HPDE6-E6E7 (cell line): Measurements from ENCODE around the gene FOXK1.
"Not testable (repeated sequence)": the region's sequence is repeated elsewhere in the genome, so short reads cannot be mapped to it uniquely, and the experiment has no call there.

Source experiments
- DNase-seq: peaks from one replicate; pipeline ENCODE4 v3.0.0; 2011; ENCODE audit warnings: missing footprints; ENCODE audit errors: extremely low spot score

Gene FOXK1

DNA sequence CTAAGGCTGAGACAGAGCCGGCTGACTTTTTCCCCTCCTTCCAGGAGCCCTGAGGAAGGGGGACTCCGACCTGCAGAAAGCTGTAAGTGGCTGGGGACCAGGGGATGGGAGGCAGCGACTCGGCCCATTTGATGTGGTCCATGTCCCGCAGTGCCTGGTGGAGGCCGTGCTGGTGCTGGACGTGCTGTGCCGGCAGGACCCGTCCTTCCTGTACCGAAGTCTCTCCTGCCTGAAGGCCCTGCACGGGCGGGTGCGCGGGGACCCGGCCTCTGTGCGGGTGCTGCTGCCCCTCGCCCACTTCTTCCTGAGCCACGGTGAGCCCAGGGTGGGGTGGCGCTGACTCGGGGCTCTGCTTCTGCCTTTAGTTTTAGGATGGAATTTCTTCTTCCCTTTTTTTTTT, 103.3 kb downstream of the FOXK1 start:
- DNase-seq, result no peak

GRCh38 chr7:4786015-4786414, 103.9 kb downstream of the FOXK1 start:
- DNase-seq, result no peak

GRCh38 chr7:4787541-4787940, 105.4 kb downstream of the FOXK1 start:
- no peak for DNase-seq

DNA sequence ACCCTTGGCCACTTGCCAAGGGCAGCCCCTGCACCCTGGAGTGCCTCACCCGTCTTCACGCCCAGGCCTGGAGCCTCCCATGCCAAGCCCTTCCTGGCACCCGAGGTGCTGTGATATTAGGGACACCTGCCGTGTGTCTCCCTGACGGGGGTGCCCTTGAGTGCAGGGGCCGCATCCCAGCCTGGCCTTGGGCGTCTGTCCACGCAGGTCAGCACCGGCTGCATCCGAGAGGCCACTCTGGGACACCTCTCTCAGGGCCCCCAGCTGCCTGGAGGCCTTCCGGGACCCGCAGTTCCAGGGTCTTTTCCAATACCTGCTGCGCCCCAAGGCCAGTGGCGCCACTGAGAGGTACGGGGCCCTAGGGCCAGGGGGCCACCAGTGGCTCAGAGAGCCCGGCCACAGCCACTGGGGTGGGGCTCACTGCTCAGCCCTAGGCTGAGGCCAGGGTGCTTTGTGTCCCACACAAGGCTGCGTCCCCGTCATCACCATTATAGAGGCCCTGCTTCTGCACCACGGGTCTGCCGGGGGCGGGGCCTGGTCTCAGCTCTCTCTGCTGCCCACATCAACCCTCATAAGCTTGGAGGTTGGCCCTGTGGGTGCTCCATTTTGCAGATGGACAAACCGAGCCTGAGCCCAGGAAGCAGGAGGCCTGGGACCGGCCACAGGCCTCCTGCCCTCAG, 106.0 kb downstream of the FOXK1 start:
- DNase-seq, result no peak

DNA sequence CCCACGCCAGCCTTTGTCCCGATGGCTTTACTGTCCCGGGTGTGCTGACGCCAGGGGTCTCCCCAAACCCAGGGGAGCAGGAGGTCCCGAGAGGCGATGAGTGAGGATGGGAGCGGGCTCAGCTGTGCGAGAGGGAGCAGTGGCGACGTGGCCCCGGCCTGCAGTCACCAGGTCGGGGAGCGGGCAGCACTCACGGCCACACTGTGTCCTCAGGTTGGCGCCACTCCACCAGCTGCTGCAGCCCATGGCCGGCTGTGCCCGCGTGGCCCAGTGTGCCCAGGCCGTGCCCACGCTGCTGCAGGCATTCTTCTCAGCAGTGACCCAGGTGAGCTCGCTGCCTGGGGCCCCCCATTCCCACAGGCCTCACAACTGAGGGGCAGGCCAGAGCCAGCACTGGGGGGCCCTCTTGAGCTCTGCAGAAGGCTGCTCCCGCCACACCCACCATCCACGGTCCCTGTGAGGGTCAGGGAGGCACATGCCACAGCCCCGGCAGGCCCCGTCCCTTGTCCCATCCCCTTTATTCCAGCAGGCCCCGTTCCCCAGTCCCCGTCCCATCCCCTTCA, 106.6 kb downstream of the FOXK1 start:
- no peak for DNase-seq

GRCh38 chr7:4789194-4790077, 107.3 kb downstream of the FOXK1 start:
- DNase-seq, result no peak

- DNase-seq, result no peak
Observed at GRCh38 chr7:4790078-4790465, 108.0 kb downstream of the FOXK1 start.

DNA sequence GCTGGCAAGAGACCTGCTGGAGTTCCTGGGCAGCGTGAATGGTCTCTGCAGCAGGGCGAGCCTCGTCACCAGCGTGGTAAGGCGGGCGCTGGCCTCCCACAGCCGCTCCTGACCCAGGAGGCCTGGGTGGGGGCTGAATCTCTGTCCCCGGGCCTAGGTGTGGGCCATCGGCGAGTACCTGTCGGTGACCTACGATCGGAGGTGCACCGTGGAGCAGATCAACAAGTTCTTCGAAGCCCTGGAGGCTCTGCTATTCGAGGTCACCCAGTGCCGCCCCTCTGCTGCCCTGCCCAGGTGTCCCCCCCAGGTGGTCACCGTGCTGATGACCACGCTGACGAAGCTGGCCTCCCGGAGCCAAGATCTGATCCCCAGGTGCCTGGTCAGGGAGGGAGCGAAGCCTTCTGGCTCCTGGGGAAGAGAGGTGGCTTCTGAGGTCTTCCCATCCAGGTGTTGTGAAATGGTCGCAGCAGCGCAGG, 108.5 kb downstream of the FOXK1 start:
- DNase-seq, result no peak

GRCh38 chr7:4791101-4791737, 109.1 kb downstream of the FOXK1 start:
- DNase-seq, result no peak

DNA sequence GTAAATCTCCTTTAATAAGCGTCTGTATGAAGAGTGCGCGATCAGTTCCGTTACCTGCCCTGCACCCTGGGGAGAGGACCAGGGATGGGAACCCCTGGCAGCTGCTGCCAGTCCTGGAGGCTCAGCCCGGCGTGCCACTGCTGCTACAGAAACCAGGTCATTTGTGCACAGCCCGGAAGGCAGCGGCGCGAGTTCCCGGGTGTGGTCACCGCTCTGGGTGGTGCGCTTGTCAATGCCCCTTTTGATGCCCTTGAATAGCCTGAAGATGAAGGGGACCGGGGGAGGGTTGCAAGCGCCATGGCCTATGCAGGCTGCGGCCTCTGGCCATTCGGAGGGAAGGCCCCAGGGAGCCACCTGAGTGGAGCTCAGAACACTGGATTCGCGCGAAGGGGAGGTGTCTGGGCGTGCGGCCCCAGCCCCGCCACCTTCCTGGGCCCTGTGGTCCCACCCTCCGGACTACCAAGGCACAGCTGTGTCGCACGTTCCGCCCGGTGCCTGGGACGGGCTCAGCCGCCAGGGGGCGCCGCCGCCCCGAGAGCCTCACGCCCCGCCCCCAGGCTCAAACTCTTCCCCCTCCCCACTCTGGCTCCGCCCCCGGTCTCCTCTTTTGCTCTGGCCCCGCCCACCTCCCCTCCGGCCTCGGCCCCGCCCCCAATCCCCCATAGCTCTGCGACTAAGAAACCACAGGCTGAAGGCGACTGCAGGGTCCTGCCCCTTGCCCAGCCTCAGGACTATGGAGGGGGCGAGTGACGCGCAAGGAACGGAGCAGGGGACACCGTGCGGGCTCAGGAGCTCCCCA, 109.8 kb downstream of the FOXK1 start:
- no peak for DNase-seq

- no peak for DNase-seq
Observed at GRCh38 chr7:4792537-4793126, 110.5 kb downstream of the FOXK1 start.

DNA sequence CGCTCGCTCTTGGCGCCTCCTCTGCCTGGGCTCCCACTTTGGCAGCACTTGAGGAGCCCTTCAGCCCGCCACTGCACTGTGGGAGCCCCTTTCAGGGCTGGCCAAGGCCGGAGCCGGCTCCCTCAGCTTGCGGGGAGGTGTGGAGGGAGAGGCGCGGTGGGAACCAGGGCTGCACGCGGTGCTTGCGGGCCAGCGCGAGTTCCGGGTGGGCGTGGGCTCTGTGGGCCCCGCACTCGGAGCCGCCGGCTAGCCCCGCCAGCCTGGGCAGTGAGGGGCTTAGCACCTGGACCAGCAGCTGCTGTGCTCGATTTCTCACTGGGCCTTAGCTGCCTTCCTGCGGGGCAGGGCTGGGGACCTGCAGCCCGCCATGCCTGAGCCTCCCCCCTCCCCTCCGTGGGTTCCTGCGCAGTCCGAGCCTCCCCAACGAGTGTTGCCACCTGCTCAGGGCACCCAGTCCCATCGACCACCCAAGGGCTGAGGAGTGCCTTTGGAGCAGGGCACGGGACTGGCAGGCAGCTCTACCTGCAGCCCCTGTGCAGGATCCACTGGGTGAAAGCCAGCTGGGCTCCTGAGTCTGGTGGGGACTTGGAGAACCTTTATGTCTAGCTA, 111.4 kb downstream of the FOXK1 start:
- DNase-seq, result not testable (repeated sequence)

DNA sequence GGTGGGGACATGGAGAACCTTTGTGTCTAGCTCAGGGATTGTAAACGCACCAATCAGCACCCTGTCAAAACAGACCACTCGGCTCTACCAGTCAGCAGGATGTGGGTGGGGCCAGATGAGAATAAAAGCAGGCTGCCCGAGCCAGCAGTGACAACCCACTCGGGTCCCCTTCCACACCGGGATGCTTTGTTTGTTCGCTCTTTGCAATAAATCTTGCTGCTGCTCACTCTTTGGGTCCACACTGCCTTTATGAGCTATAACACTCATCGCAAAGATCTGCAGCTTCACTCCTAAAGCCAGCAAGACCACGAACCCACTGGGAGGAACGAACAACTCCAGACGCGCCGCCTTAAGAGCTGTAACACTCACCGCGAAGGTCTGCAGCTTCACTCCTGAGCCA, 112.1 kb downstream of the FOXK1 start:
- DNase-seq, result not testable (repeated sequence)

DNA sequence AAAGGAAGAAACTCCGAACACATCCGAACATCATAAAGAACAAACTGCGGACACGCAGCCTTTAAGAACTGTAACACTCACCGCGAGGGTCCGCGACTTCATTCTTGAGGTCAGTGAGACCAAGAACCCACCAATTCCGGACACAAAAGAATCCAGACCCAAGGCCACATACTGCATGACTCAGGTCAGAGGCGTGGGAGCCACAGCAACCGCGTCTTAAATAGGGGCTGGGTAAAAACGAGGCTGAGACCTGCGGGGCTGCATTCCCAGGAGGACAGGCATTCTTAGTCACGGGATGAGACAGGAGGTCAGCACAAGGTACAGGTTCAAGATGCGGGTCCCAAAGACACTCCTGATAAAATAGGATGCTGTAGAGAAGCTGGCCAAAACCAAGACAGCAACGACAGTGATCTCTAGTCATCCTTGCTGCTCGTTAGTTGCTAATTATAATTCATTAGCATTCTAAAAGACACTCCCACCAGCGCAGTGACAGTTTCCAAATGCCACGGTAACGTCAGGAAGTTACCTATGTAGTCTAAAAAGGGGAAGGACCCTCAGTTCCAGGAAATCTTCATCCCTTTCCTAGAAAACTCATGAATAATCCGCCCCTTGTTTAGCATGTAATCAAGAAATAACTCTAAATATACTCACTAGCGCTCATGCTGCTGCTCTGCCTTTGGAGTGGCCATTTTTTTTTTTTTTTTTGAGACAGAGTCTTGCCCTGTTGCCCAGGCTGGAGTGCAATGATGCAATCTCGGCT, 112.7 kb downstream of the FOXK1 start:
- no peak for DNase-seq

DNA sequence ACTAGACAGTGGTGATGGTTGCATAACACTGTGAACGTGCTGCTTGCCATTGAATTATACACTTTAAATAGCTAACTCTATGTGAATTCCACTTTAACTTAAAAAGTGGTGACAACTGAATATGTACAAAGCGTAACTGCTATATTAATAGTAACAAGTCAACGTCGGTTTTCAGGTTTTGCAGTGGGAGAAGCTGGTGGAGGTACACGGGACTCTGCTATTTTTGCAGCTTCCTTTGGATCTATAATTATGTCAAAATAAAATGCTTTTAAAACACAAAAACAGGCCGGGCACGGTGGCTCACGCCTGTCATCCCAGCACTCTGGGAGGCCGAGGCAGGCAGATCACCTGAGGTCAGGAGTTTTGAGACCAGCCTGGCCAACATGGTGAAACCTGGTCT, 114.4 kb downstream of the FOXK1 start:
- no peak for DNase-seq

DNA sequence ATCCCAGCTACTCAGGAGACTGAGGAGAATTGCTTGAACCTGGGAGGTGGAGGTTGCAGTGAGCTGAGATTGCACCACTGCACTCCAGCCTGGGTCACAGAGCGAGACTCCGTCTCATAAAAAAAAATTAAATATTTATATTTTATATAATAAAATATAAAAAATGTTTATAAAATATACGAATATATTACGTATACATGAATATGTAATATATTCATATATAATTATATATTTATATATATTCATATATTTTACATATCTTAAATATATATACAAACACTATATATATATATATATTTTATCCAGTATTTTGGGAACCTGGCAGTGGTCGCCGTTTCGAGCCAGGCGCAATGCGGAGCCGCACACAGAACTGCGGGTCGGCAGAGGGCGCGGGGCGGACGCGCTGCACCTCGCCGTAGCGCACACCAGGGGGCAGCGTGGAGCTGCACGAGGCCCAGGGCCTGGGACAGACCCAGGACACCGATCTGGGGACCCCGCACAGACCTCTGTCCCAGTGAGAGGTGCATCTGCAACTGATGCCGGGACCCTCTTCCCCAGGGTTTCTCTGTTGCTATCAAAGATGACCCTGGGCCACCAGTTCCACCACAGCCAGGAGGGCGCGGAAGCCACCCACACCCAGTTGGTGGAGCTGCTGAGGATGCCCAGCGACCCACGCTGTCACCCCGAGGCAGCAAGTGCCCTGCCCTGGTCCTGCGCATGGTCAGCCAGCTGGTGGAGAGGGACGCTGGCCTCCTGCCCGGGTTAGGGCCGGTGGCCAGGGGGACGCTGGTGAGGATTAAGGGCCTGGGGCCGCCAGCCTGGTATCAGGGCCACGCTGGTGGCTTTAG, 116.0 kb downstream of the FOXK1 start:
- peak; percentile 50 for DNase-seq

- DNase-seq, result no peak
Observed at GRCh38 chr7:4798706-4799235, 116.7 kb downstream of the FOXK1 start.

DNA sequence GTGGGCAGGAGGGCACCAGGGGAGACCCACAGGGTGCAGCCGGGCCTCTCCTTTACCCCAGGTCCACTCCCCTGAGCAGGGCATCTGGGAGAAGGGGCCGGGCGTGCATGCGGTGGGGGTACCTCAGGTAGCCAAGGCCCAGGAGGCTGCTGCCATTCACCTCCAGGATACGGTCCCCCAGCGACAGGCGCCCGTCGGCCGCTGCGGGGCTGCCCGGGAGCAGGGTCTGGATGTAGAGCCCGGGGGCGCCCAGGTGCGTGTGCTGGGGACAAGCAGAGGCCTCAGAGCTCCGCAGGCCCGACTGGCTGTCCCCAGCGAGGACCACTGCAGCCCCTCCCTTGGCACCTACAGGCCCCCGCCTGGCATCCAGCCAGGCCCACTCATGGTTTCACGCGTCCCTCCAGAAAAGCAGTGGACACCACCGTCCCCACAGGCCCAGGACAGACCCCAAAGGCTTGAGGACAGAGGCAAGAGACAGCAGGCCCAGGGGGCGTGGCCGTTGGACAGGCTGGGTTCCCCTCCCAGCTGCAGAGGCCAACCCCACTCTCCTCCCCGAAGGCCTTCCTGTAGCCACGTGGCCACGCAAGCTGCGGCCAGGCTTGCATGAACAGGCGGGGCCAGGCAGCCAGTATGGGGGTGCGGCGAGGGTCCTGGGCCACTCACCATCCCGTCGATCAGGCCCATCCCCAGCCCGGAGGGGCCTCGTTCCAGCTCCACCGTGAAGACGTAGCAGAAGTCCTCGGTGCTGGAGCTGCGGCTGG, 117.6 kb downstream of the FOXK1 start:
- DNase-seq, result no peak
